Activated T-helper 1 cell treated with anti-CD3 and anti-CD28 coated beads, Interleukin-12 subunit alpha, Interleukin-12 subunit beta, Interleukin-2, Interleukin-4 antibody, amounts not matched to agents 30 ng/mL and 10 ng/mL and 1 ng/mL, durations not matched to agents 14 hours and 24 hours and 36 hours (primary cell): ENCODE data around the gene ATP8A1. TPM values are rescaled to one million over a fixed set of nuclear protein-coding genes. Genes with fewer than 3 reads are reported as not detected.

ENCODE experiments used
- DNase-seq: peaks from one replicate; pipeline ENCODE4 v3.0.0; 2021; ENCODE audit warnings: low spot score
- H3K27ac Mint-ChIP-seq: one replicate; pipeline ENCODE4 v1.8.0; 2021; ENCODE audit warnings: mild to moderate bottlenecking, mixed read lengths
- H3K27me3 Mint-ChIP-seq: one replicate; pipeline ENCODE4 v1.8.0; 2022; ENCODE audit warnings: mild to moderate bottlenecking, moderate library complexity, mixed read lengths; ENCODE audit not compliant: insufficient read depth
- H3K36me3 Mint-ChIP-seq: one replicate; pipeline ENCODE4 v1.8.0; 2021; ENCODE audit warnings: low read depth, mixed read lengths
- H3K4me1 Mint-ChIP-seq: one replicate; pipeline ENCODE4 v1.8.0; 2021; ENCODE audit warnings: low read depth, mixed read lengths
- H3K4me3 Mint-ChIP-seq: one replicate; pipeline ENCODE4 v1.8.0; 2021; ENCODE audit warnings: mild to moderate bottlenecking, moderate library complexity, mixed read lengths
- H3K9me3 Mint-ChIP-seq: one replicate; pipeline ENCODE4 v1.8.0; 2021; ENCODE audit warnings: mixed read lengths
- intact Hi-C: fragments of 100-400 bp; cut with micrococcal nuclease; formaldehyde crosslinking; loops from one replicate; pipeline ENCODE4 v1.15.1; 2024
- total RNA-seq: library from RNA; stranded (reverse); gene quantifications from 2 replicates; pipeline ENCODE4 v1.2.3, GENCODE V29; 2022

ATP8A1 gene
- total RNA-seq, 1 donor from 2014 or later = 18.2 TPM

- Mint-ChIP-seq H3K4me3 (no peak overlapping the region), H3K4me1 (peaks cover 35% of the 10 kb centered on the region), H3K27me3 (no peaks in the 10 kb centered on the region), H3K27ac (no peak overlapping the region), H3K9me3 (no peaks in the 10 kb centered on the region), H3K36me3 (peaks cover 9% of the 10 kb centered on the region)
- intact Hi-C loops = no loop called here
- DNase-seq = no peak
Observed at GRCh38 chr4:42632653-42633382, 24.1 kb downstream of the ATP8A1 start.

GRCh38 chr4:42630908-42631307 is 26.0 kb downstream of the ATP8A1 start:
- Mint-ChIP-seq H3K4me1 (peaks cover 47% of the 10 kb centered on the region), H3K9me3 (no peaks in the 10 kb centered on the region), H3K36me3 (peaks cover 15% of the 10 kb centered on the region), H3K27me3 (no peaks in the 10 kb centered on the region), H3K4me3 (no peak overlapping the region), H3K27ac (no peak overlapping the region)
- intact Hi-C loops = no loop called here
- no peak for DNase-seq

GRCh38 chr4:42628740-42629139 is 28.2 kb downstream of the ATP8A1 start:
- no peak overlapping the region for H3K4me3 Mint-ChIP-seq
- no peaks in the 10 kb centered on the region for H3K9me3 Mint-ChIP-seq
- H3K36me3 Mint-ChIP-seq = peaks cover 18% of the 10 kb centered on the region
- intact Hi-C loops = loop anchor here (1.0 to 5.0 kb wide), 2 partner anchors 29 to 44 kb away; partner anchors contain the start of gene ATP8A1
- H3K4me1 Mint-ChIP-seq = peaks cover 42% of the 10 kb centered on the region
- DNase-seq = no peak
- H3K27me3 Mint-ChIP-seq = no peaks in the 10 kb centered on the region
- H3K27ac Mint-ChIP-seq = no peak overlapping the region

GRCh38 chr4:42627885-42628646 is 28.8 kb downstream of the ATP8A1 start:
- peaks cover 36% of the 10 kb centered on the region for H3K4me1 Mint-ChIP-seq
- H3K4me3 Mint-ChIP-seq = peak overlapping the region; percentile 34

GRCh38 chr4:42626629-42627146 is 30.2 kb downstream of the ATP8A1 start:
- DNase-seq = no peak
- intact Hi-C loops = loop anchor here (5.0 kb wide), 1 partner anchor 46 kb away; no protein-coding TSS in a partner anchor
- peaks cover 34% of the 10 kb centered on the region for H3K4me1 Mint-ChIP-seq
- no peak overlapping the region for H3K27ac Mint-ChIP-seq
- H3K27me3 Mint-ChIP-seq = no peaks in the 10 kb centered on the region
- no peaks in the 10 kb centered on the region for H3K9me3 Mint-ChIP-seq
- peaks cover 26% of the 10 kb centered on the region for H3K36me3 Mint-ChIP-seq
- H3K4me3 Mint-ChIP-seq = no peak overlapping the region

More at GRCh38 chr4:42627885-42628646, 28.8 kb downstream of the ATP8A1 start:
- Mint-ChIP-seq H3K27me3 (no peaks in the 10 kb centered on the region), H3K36me3 (peaks cover 24% of the 10 kb centered on the region), H3K9me3 (no peaks in the 10 kb centered on the region), H3K27ac (peak overlapping the region; percentile 90)
- DNase-seq = peak; percentile 19
- intact Hi-C loops = loop anchor here (1.0 to 5.0 kb wide), 2 partner anchors 29 to 44 kb away; partner anchors contain the start of gene ATP8A1

GRCh38 chr4:42625329-42625728 is 31.6 kb downstream of the ATP8A1 start:
- Mint-ChIP-seq H3K9me3 (no peaks in the 10 kb centered on the region), H3K4me1 (peaks cover 34% of the 10 kb centered on the region), H3K27ac (no peak overlapping the region), H3K27me3 (no peaks in the 10 kb centered on the region), H3K36me3 (peaks cover 26% of the 10 kb centered on the region), H3K4me3 (no peak overlapping the region)
- no peak for DNase-seq
- intact Hi-C loops = loop anchor here (5.0 kb wide), 1 partner anchor 47 kb away; no protein-coding TSS in a partner anchor

GRCh38 chr4:42624551-42624950 is 32.4 kb downstream of the ATP8A1 start:
- Mint-ChIP-seq H3K9me3 (no peaks in the 10 kb centered on the region), H3K4me1 (peaks cover 34% of the 10 kb centered on the region), H3K27ac (no peak overlapping the region), H3K4me3 (no peak overlapping the region), H3K27me3 (no peaks in the 10 kb centered on the region), H3K36me3 (peaks cover 26% of the 10 kb centered on the region)
- DNase-seq = no peak
- intact Hi-C loops = no loop called here

GRCh38 chr4:42618023-42618422 is 38.9 kb downstream of the ATP8A1 start:
- Mint-ChIP-seq H3K4me3 (no peak overlapping the region), H3K9me3 (no peaks in the 10 kb centered on the region), H3K27ac (no peak overlapping the region), H3K36me3 (peaks cover 18% of the 10 kb centered on the region), H3K4me1 (no peaks in the 10 kb centered on the region), H3K27me3 (no peaks in the 10 kb centered on the region)
- DNase-seq = no peak
- intact Hi-C loops = no loop called here

- no peak overlapping the region for H3K27ac Mint-ChIP-seq
- H3K4me1 Mint-ChIP-seq = no peaks in the 10 kb centered on the region
- intact Hi-C loops = no loop called here
- DNase-seq = no peak
- H3K36me3 Mint-ChIP-seq = peaks cover 15% of the 10 kb centered on the region
- no peaks in the 10 kb centered on the region for H3K9me3 Mint-ChIP-seq
- H3K27me3 Mint-ChIP-seq = no peaks in the 10 kb centered on the region
- no peak overlapping the region for H3K4me3 Mint-ChIP-seq
Observed at GRCh38 chr4:42617030-42617429, 39.9 kb downstream of the ATP8A1 start.

GRCh38 chr4:42616572-42616971 is 40.3 kb downstream of the ATP8A1 start:
- H3K4me3 Mint-ChIP-seq = no peak overlapping the region
- H3K36me3 Mint-ChIP-seq = peaks cover 12% of the 10 kb centered on the region
- H3K4me1 Mint-ChIP-seq = no peaks in the 10 kb centered on the region
- intact Hi-C loops = no loop called here
- H3K27me3 Mint-ChIP-seq = no peaks in the 10 kb centered on the region
- H3K27ac Mint-ChIP-seq = no peak overlapping the region
- DNase-seq = no peak
- H3K9me3 Mint-ChIP-seq = no peaks in the 10 kb centered on the region

GRCh38 chr4:42615131-42615763 is 41.7 kb downstream of the ATP8A1 start:
- H3K4me1 Mint-ChIP-seq = no peaks in the 10 kb centered on the region
- DNase-seq = no peak
- no peak overlapping the region for H3K27ac Mint-ChIP-seq

GRCh38 chr4:42612898-42613297 is 44.0 kb downstream of the ATP8A1 start:
- H3K9me3 Mint-ChIP-seq = no peaks in the 10 kb centered on the region
- no peaks in the 10 kb centered on the region for H3K27me3 Mint-ChIP-seq
- H3K4me3 Mint-ChIP-seq = no peak overlapping the region
- DNase-seq = no peak
- H3K4me1 Mint-ChIP-seq = peaks cover 6% of the 10 kb centered on the region
- intact Hi-C loops = no loop called here
- no peak overlapping the region for H3K27ac Mint-ChIP-seq
- peaks cover 24% of the 10 kb centered on the region for H3K36me3 Mint-ChIP-seq

More at GRCh38 chr4:42615131-42615763, 41.7 kb downstream of the ATP8A1 start:
- H3K4me3 Mint-ChIP-seq = no peak overlapping the region
- H3K27me3 Mint-ChIP-seq = no peaks in the 10 kb centered on the region
- intact Hi-C loops = no loop called here
- no peaks in the 10 kb centered on the region for H3K9me3 Mint-ChIP-seq
- peaks cover 17% of the 10 kb centered on the region for H3K36me3 Mint-ChIP-seq
